Activated CD8-positive, alpha-beta memory T cell treated with anti-CD3 and anti-CD28 coated beads for 1 hour (primary cell): Measurements from ENCODE around the gene DLGAP4.
"Not testable (repeated sequence)": the region's sequence is repeated elsewhere in the genome, so short reads cannot be mapped to it uniquely, and the experiment has no call there.

ENCODE experiments used
- DNase-seq, 2 donors: peaks; one replicate each; pipeline ENCODE4 v3.0.0-alpha.2; 2020; ENCODE audit warnings: low read depth in 1 of 2; ENCODE audit errors: extremely low read depth in 1 of 2

DLGAP4 gene

DNA sequence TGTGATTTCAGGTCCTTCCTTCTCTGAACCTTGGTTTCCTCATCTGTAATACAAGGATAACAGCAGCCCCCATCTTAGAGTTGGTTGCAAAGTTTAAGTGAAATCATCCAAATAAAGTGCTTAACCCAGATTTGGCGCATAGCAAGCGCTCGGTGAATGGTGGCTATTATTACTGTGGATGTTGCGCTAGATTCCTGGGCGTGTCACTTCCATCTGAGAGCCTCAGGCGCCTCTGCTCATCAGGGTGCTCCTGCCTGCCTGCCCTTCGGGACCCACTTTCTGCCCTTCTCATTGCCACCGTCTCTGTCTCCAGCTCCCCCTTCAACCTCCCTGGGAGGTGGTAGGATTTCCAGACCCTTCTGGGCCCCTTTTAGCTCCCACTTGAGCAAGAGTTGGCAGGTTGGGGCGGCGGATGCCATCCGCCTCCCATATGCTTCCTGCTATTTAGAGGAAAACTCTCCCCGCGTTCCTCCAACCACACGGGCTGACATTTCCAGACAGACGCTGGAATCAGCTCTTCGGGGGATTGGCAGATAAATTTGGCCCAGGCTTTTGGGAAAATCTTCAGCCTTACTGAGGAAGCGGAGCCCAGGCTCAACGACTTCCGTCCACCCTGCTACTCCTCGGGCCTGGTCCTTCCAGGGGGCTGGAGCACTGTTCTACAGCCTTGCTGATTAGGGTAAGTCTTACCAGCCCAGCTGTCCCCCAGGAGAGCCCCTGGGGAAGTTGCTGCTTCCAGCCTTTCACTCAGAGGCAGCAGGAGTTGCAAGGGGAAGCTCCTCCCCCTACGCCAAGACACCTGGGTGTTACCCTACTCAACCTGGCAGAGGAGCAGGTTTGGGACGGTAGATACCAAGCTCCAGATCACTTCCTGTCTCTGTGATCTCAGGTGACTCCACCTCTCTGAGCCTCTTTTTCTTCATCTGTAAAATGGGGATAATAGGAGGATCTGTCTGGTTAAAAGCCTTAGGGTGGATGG lies 71.5 kb downstream of the DLGAP4 start:
- no peak for DNase-seq

DNA sequence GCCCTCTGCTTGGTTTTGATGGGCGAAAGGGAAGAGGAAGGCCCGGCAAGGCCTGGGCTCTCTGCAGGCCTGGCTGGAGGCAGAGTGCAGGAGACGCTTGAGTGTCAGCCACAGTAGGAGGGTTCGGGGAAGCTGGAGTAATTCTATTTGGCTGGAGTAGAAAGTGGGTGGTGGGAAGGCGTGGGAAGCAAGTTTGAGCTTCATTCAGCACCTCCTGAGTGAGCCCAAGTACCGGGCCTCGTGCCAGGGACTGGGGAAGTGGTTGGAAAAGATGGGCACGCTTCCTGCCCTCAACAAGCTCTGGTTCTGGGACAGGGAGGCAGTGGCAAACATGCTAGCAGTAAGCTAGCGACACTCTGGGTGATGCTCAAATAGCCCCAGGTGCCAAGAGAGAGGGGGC lies 72.5 kb downstream of the DLGAP4 start:
- DNase-seq, result no peak

DNA sequence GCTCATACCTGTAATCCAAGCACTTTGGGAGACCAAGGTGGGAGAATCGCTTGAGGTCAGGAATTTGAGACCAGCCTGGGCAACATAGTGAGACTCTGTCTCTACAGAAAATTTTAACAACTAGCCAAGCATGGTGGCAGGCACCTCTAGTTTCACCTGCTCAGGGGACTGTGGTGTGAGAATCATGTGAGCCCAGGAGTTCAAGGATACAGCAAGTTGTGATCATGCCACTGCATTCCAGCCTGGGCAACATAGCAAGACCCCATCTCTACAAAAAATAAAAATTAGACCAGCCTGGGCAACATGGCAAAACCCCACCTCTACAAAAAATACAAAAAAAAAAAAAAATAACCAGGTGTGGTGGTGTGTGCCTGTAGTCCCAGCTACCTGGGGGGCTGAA lies 73.8 kb downstream of the DLGAP4 start:
- DNase-seq, result not testable (repeated sequence)

DNA sequence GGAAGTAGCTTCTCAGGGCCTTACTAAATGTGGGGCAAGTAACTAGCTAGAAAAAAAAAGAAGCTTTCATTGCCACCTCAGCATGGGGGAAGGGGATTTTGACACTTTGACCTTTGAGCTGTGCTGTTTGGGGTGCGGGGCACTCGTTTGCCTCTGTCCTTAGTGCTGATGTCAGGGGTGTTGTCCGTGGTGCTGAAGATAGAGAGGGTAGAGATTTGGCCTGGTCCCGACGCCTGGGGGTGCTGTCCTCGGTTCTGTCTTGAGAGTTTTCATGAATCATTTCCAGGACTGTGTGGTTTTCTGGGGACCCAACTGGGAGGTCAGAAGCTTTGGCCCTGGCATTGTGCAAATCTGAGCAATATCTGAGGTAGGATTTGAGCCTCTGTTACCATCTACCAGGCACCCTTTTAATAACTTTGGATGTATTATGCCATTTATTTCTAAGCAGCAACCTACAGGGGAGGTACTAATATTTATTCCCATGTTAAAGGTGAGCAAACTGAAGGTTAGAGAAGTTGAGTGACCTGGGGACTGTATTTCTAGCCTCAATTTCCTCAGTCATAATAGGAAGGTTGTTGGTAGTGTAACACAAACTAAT lies 78.0 kb downstream of the DLGAP4 start:
- DNase-seq, result no peak

DNA sequence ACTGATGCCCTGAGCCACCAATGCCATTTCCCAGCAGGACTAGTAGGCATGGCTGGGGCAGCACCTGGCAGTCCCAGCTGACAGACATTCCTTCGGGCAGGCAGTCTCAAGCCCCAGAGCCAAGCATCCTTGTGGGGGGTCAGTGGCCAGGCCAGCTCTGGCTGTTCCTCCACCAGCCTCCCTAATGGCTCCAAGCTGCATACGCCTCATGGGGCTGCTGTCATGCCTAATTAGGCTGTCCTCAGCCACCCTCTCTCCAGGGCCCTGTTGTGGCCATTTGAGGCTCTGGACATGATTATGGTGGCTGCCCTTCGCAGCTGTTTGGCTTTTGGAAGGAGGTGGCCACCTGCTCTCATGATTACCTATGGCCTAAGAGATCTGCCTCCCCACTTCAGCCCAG lies 79.4 kb downstream of the DLGAP4 start:
- DNase-seq, result no peak

DNA sequence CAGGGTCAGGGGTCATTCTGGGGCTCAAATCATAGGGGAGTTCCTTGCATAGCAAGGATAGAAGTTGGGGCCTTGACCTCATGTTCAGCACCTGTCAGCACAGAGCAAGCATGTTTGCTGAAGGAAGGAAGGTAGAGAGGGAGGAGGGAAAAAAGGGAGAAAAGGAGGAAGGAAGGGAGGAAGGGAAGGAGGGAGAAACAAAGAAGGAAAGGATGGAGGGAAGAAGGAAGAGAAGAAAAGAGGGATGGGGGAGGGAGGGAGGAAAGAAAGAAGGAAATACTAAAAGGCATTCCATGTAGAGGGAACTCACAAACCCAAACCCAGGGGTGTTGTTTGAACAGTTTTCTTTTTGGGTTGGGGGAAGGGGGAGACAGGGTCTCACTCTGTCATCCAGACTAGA lies 80.1 kb downstream of the DLGAP4 start:
- DNase-seq, result no peak

DNA sequence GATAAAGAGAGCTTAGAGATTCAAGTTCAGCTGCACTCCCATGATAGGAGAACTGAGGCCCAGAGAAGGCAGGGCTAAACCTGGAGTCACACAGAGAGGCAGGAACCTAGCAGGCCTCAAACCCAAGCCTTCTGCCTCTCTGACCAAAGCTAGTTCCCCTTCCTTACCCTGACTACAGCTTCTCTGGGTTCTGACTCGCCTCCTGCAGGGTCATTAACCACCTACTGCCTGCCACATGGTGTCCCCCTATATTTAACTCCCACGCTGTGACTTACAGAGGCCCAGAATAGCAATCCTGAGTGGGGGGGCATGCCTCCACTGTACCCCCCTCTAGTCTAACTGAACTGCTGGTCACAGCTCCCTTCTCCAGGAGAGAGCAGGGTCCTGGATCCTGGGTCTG lies 84.1 kb downstream of the DLGAP4 start:
- no peak for DNase-seq

DNA sequence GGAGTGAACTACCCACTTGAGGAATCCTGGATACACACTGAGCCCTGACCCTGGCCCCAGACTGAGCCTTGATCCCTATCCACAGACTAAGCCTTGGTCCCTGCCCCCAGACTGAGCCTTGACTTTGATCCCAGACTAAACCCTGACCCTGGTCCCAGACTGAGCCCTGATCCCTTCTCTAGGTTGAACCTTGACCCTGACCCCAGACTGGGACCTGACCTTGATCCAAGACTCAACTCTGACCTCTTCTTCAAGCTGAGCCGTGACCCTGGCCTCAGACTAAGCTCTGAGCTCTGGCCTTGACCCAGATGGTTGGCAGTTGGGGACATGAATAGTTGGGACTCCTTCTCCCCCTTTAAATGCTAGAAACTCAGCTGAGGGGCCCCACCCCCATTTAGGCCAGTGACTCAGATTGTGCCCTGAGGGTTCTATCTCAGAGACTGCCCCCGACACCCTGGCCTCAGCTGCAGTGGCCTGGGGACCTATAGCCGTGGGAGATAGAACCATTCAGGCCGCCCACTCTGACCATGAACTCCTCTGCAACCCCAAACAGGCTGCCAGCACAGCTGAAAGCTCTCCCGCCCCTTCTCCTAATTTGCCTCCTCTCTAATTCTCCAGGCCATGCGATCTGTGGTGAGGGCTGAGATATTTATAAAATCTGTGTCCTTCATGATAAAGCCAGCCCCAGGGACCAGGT lies 84.7 kb downstream of the DLGAP4 start:
- no peak for DNase-seq

DNA sequence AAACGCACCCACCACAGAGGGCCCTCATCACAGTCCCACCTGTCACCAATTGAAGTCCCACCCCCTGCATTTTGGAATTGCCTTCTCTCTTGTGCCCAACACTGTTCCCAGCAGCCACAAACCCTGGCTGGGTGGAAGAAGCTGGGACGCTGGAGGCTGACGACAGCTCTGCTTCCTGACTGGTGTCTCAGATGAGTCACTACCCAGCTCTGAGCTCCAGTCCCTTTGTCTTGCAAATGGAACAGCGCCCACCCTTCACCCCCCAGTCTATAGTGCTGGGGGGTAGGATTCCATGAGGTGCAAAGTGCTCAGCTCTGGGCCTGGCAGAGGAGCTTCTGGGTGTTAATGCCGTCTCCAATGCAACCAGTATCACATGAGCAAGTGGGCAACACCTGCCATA lies 85.3 kb downstream of the DLGAP4 start:
- DNase-seq, result no peak

DNA sequence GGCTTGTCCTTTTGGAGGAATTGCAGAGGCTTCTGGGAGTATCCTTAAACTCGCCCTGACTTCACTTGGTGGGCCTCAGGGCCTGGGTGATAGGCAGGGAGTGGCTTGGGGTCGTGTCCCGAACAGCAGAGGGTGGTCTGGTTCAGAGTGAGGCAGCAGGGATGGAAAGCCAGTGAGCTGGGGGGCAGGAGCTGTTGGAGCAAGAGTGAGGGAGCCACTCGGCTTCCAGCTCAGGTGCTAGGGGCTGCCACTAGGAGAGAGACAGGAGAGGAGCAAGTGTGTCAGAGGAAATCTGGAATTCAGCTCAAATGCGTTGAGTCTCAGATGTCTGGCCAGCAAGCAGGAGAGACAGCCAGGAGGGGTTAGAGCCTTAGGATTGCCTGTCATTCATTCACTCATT lies 85.8 kb downstream of the DLGAP4 start:
- no peak for DNase-seq

DNA sequence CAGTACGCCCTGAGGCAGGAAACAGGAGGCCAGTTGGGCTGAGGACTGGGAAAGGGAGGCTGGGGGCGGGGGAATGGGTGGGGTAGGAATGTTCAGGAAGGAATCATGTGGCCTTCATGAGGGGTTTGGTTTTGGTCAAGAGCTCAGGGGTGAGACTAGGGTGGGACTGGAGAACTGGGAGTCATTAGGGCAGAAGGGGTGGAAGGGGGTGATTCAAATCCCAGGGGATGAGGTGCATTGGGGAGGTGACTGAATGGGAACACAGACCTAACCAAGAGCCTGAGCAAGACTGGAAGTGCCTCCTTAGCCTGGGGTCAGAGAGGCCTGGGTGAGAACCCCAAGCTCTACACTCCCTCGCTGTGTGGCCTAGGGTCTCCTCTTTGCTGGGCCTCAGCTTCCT lies 86.8 kb downstream of the DLGAP4 start:
- DNase-seq, result no peak

DNA sequence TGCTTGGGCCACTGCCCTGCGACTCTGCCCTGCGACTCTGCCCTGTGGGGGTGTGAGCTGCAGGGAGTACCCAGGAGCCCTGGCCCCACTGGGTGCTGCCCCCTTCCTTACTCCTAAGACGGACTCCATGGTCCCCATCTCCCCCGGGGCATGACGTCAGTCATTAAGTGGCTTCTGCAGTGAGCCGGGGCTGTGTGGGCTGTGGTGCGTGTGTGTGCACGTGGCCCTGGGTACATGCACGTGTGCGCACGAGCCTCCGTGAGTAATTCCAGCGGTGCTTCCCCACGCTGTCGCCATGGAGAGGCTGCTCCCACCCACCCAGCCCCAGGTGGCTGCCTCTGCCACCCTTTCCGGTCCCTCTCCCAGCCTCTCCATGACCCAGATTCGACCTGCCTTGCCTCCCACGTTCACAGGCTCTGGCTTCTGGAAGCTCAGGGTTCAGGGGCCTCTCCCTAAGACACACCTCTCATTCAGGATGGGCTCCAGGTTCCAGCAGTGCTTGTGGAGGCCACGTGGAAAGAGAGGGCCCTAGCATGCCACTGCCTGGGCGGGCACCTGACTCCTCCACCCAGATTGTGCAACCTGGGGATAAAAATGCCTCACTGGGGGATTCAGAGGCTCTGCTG lies 88.3 kb downstream of the DLGAP4 start:
- no peak for DNase-seq

DNA sequence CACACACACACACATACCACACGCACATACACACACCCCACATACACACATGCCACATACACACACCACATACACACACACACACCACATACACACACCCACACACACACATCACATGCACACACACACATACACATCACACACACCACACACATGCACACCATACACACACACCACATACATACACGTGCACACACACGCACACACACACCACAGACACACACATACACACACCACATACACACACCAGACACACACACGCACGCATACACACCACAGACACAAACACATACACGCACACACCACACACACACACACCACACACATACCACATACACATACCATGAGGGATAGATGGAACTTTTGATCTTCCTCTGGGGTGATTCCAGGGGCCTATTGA lies 90.2 kb downstream of the DLGAP4 start:
- no peak for DNase-seq

DNA sequence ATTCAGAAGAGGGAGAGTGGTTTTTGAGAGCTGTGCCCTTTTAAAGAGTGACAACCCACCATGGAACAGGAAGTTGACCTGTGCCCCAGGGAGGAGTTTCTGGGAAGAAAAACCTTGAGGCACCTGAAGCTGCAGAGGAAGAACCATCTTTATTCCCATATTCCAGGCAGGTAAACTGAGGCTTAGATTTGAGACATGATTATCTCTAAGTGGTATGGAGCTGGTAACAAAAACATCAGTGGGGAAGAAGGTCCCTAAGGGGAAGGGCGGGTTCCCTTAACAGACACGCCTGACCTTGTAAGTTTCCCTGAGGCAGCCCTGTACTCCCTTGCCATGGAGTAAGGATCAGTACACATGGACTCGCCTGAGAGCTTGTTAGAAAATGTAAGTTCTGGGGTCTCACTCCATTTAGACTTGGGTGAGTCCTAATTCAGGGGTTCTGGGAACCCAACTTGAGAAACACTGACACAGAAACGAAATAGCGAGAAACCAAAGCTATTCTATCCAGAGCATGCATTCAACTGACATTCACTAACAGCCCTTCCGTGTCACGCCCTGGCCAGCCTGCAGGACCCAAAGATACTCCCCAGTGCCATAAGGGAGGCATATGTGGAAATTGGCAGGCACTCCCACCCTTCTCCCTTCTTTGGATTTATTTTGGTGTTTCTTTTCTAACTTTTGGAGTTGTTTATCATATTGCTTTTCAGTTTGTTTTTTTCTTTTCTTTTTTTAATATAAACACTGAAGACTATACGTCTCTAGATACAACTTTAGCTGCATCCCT lies 90.9 kb downstream of the DLGAP4 start:
- no peak for DNase-seq

DNA sequence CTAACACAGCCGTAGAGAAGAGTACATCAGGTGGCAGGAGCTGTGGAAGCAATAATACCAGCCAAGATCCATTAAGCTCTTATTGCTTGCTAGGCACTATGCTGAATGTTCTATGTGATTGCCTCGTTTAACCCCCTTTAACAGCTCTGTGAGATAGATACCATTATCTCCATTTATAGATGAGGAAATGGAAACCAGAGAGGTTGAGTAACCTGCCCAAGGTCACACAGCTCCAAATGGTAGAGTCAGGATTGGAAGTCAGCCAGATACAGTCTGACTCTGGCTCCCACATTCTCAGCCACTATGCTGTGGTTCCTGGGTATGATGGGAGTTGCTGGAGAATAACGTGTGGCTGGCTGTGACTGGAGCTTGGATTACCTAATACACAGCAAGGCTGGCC lies 92.4 kb downstream of the DLGAP4 start:
- no peak for DNase-seq

DNA sequence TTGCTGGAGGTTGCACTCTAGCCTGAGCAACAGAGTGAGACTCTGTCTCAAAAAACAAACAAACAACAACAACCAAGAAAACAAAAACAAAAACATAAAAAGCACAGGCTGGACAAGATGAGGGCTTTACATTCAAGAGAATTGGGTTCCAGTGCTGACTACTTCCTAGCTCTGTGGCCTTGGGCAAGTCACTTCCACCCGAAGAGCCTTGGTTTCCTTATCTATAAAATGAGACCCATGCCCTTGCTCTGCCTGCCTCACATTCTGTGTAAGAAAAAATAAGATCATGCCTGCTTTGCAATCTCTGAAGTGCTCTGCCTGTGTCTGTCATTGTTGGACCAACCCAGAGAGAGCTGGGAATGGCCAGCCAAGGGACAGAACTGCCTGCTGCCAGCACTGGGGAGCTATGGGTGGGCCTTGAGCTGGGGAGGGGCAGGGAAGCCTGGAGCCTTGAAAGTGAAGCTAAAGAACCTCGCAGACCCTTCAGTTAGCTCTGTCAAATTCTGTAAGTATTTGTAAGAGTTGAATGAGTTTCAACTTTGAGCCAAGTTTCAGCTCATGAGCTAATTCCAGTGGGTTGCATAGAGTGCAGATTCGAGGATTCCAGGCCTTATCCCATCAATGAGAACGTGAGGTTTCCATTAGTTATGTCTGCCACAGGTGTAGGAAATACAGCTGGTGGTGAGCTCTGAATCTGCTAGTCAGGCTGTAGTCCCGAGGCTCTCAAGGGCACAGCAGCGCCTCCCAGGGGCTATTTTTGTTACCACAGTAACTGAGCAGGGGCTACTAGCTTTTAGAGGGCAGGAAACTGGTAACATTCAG lies 93.2 kb downstream of the DLGAP4 start:
- DNase-seq, result no peak

DNA sequence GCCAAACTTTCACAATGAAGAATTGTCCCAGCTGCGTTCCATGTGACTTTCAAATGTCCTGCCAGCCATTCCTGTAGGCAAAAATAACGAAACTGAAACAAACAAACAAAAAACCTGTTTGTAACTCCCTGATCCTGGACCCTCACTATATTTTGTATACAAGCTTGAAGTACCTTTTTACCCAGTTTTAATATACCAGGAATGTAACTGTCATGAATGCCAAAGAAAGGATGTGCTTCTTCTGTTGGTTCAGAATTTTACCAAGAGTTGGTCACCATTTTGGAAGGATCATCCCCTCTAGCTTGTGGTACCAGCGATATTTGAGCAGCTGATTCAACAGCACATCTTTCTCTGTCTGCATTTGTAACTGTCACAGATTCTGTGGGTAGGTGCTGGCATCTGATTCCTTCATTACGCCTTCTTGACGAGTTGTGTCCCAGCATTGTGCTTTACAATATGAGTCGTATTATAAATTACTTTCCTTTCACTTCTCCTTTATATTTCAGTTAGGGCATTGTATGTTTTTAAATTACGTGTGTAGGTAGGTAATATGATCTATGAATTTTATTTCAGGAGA lies 93.9 kb downstream of the DLGAP4 start:
- no peak for DNase-seq

DNA sequence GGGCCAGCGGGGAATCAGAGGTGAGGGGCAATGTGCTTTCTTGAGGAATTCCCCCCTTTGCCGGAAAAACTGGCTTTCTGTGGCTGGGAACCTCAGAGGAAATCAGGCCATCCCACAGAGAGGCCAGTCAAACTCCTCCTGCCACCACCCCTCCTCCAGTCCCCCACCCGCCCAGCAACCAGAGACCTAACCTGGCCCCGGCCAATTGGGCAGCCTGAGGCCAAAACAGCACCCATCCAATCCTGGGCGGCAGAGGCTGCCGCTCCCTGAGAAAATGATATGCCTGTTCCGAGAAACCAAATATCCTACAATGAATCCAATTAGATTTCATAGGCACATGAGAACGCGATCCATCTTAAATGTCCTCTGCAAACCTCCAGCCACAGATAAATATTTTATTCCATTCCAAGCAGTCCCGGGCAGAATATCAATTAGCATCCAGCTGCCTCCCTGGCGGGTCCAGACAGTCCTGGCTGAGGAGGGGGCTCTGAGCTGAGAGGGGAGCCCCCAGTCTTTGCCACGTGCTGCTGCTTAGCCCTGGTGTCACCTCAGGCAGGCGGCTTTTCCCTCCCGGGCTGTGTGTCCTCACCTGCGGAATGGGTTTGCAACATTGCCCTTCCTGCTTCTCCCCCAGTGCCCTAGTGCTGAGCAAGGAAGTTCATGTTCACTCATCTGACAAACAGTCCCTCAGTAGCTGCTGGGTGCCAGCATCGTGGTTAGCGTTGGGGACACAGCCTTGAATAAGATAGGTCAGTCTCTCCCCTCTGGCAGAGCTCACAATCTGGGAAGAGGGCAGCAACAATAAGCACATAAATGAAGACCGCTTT lies 95.0 kb downstream of the DLGAP4 start:
- DNase-seq, result no peak

DNA sequence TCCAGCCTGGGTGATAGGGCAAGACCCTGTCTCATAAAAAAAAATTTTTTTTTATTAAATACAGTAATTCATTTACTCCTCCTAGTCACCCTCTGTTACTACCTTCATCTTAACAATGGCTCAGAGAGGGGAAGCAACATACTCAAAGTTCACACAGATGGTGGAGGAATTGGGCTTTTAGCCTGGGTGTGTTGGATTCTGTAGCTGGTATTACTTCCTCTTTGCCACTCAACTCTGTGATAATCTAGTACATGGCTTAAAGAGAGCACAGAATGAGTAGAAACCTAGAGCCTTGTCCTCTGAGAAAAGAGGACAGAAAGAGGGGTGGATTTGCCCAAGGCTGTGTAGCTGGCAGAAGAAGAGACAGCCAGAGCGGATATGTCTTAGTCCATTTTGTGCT lies 96.6 kb downstream of the DLGAP4 start:
- DNase-seq, result no peak
